NCI-H2227 (cell line): Measurements from ENCODE around the gene PPP1R18.
A peak's percentile ranks its signal among the peaks of the same experiment; 100 is the strongest.
"Not testable (repeated sequence)": the region's sequence is repeated elsewhere in the genome, so short reads cannot be mapped to it uniquely, and the experiment has no call there.

Experiments used
- DNase-seq: peaks from one replicate; lab custom pipeline; 2025; ENCODE audit not compliant: unreplicated experiment; lab: John Stamatoyannopoulos, UW

The PPP1R18 gene

DNA sequence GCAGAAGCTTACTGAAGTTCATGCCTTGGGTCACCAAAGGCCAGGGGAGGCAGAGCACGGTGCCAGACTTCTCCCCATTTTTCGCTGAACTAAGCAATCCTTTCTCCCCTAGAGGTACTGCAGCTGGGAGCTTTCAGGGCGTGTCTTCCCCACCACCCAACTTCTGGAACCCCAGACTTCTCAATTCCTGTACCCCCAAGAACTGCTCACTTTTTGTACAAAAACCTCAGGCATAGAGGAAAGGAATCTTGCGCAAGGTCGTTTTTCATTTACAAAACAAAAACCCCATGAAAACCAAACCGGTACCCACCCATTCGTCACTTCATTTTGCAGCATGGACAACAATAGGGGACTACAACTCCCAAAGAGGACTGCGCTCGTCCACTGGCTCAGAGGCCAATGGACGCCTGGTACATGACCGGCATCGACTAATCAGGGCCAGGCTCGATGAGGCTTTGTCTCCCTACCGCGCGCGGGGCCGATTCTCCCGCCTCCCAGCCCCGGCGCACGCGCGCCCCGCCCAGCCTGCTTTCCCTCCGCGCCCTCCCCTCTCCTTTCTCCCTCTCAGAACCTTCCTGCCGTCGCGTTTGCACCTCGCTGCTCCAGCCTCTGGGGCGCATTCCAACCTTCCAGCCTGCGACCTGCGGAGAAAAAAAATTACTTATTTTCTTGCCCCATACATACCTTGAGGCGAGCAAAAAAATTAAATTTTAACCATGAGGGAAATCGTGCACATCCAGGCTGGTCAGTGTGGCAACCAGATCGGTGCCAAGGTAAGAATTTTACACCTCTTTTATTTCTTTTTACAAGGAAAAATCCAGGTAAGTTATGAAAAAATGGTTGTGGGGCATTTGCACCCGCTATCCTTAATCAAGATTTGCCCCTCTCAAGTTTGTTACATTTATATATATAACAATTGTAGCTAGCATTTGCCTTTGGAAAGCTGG is 33.6 kb upstream of the PPP1R18 start, which contains the start of gene TUBB:
Gene TUBB (plus strand): TSS at position 562 of the 947 bp plus-strand sequence. CDS start 155 bp downstream, at position 717.
- DNase-seq, result peak; percentile 98

DNA sequence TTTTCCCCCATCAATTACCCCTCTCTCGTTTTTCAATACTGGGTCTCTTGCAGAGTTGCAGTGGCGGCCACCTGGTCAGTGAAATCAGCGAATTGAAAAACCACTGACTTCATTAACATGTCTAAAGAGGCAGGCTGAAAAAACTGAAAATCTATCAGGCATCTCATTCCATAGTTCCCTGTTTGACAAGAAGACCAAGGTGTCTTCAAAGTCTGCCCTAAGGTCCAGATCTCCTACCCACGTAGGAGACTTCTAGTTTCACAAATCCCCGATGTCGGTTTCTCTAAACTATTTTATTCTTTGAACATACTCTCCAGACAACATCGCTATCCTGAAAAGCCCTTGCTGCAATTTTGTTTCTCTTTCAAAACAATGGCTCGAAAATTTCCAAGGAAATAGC is 32.9 kb upstream of the PPP1R18 start:
- DNase-seq, result peak; percentile 46

DNA sequence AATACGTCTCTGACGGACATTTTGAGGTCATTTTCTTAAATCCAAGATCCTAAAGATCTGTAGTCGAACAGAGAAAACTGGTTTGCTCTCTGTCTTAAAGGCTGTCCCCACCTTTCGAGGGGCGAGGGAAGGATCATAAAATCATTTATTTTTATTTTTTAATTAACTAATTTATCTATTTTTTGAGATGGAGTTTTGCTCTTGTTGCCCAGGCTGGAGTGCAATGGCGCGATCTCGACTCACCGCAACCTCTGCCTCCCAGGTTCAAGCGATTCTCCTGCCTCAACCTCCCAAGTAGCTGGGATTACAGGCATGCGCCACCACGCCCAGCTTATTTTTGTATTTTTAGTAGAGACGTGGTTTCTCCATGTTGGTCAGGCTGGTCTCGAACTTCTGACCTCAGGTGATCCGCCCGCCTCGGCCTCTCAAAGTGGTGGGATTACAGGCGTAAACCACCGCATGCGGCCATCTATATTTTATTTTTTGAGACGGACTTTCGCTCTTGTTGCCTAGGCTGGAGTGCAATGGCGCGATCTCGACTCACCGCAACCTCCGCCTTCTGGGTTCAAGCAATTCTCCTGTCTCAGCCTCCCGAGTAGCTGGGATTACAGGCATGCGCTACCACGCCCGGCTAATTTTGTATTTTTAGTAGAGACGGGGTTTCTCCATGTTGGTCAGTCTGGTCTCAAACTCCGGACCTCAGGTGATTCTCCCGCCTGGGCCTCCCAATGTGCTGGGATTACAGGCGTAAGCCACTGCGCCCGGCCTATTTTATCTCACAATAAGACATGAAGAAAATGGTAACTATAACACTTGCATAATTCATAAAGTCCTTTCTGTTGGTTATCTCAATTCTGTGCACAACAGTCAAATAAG is 31.6 kb upstream of the PPP1R18 start:
- DNase-seq, result not testable (repeated sequence)

DNA sequence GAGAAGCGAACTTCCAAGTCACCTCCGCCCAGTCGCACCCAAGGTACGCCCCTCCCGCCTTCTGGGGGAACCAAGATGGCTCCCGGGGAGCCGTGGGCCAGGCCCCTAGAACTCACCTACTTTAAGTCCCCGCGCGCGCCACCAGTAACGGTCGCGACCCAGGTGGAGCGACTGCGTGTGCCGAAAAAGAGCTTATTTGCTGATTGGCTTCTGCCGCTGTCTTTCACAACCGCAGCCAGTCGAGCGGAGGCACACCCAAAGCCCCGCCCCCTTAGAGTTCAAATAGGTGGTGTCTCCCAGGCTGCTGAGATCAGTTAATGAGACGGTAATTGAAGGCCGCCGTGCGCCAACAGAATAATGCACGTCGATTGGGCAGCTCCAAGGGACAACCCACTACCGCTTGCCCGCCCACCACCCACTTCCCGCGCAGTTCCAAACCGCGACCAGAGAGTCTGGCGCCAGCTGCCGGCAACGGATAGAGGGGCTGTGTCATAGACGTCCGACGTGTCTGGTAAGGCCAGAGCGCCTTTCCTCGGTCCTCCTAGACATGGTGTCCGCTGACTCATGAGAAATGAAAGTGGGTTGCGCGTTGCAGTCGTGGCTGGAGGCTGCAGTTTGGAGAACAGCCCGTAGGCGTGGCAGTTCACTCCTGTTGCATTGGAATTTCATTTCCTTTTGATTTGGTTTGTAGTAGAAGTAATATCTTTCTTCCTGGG is 30.8 kb upstream of the PPP1R18 start, which contains the start of gene MDC1:
Gene MDC1 (minus strand): TSS at position 153 of the 716 bp plus-strand sequence. CDS start 2,106 bp downstream, outside the sequence.
- DNase-seq, result peak; percentile 99

DNA sequence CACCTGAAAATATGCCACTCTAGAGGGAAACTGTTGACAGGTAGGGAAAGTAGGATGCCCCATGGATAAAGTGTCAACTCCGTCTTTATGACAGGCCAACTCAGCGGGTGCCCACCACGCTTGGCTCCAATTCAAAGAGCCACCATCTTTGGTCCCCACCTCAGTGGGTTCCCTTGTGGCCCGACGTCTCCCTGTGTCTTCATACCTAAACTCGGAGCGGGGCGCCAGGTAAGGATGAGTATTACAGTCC is 30.4 kb upstream of the PPP1R18 start:
- DNase-seq, result no peak

DNA sequence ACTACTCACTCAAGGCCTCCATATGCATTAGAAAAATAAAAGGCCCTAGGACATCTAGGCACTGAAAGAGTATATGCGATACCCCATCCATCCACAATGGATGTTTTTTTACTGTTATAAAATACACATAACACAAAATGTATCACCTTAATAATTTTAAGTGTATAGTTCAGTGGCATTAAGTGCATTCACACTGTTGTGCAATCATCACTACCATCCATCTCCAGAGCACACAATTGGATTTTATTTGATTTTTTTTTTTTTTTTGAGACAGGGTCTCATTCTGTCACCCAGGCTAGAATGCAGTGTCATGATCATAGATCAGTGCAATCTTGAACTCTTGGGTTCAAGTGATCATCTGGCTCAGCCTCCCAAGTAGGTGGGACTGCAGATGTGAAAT is 27.8 kb upstream of the PPP1R18 start:
- no peak for DNase-seq

DNA sequence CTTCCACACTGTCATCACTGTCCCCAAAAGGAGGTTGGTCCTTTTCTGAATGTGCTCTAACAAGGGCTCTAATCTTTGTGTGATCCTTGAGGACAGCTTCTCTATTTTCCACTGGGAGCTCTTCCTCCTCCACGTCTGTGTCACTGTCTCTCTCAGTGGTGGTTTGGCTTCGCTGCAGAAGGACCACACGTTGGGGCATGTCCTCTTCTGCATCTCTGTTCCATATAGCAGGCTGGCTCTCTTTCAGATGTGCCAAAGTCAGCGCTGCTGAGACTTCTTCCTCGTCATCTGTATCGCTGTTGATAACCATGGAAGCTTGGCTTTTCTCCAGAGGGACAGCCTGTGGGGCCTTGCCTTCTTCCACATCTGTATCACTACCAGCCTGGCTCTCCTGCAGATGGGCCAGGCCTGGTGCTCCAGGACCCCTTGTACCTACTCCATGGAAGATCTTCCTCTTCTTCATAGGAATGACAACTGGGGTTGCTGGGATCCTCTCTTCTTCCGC is 26.0 kb upstream of the PPP1R18 start:
- DNase-seq, result no peak

DNA sequence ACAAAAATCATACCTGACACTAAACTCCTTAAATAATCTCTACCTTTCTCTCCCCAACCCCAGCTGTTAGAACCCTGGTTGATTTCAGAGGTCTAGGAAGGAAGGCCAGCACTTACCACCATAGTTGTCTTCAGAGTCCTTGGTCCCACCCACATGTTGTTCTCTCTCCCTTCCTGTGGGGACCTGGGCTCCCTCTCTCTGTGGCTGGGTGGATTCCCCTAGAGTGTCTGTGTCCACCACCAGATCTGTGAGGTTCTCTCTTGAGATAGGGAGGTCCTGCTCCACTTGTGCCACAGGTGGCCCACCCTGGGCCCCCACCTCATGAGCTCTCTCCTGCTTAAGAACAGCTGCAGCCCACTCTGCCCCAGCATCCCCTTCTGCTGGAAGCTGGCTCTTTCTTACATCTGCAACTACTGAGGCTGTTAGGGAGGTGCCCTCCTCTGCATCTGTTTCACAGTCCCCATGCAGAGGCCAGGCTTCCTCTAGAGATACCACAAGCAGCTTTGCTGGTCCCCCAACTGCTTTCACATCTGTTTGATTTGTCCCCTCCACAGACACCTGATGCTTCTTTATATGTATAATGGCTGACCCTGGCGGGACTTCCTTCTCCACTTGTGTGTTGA is 25.4 kb upstream of the PPP1R18 start:
- DNase-seq, result no peak

DNA sequence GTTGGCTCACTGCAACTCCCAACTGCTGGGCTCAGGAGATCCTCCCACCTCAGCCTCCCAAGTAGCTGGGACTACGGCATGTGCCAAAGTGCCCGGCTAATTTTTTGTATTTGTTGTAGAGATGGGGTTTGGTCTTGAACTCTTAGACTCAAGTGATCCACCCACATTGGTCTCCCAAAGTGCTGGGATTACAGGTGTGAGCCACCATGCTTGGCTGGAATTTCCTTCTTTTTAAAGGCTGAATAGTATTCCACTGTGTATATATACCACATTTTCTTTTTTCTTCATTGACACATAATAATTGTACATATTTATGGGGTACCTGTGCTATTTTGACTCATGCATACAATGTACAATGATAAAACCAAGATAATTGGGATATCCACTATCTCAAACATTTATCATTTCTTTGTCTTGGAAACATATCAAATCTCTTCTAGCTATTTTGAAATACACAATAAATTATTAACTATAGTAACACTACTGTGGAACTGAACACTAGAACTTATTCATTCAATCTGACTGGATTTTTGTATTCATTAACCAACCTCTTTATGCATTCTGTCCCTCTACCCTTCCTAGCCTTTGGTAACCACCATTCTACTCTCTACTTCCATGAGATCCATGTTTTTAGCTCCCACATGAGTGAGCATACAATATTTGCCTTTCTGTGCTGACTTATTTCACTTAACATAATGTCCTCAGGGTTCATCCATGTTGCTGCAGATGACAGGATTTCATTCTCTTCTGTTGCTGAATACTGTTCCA is 22.8 kb upstream of the PPP1R18 start:
- DNase-seq, result no peak

DNA sequence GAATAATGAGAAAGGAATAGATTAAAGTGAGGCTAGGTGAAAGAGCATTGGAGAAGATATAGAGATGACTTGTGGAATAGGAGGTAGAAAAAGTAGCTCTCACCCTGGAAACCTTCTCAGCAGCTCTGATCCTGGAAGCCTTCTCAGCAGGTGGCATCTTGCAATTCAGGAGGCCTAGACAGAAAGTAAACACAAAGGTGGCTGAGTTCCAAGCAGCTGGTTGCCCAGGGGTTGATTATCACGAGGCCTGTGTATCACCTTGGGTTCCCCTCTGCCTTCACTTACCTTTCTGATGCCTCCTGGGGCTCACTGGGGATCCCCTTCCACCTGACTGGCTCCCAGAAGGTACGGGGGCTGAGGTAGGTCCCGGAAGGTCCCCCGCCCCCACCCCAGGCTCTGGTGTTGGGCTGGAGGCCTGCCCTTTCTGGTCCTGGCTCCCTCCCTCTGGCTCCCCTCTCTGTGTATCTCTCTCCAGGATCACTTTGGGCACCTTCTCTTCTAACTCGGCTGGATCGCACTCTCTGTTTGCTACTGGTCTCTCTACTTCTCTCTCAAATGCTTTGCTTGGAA is 20.9 kb upstream of the PPP1R18 start:
- peak; percentile 16 for DNase-seq

DNA sequence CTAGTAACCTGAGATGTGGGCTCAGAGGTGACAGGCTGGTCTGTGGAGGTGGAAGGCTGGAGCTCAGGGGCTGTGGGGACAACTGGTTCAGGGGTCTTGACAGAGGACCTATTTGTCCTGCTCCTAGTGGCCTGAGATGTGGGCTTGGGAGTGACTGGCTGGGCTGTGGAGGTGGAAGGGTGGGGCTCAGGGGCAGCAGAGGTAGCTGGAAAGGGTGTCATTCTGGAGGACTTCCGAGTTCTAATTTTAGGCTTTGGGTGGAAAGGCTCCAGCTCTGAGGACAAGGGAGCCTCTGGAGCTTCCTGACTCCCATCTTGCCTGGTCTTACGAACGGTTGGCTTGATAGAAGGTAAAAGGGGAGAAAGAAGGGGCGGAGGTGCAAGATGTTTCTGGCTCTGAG is 19.2 kb upstream of the PPP1R18 start:
- no peak for DNase-seq

DNA sequence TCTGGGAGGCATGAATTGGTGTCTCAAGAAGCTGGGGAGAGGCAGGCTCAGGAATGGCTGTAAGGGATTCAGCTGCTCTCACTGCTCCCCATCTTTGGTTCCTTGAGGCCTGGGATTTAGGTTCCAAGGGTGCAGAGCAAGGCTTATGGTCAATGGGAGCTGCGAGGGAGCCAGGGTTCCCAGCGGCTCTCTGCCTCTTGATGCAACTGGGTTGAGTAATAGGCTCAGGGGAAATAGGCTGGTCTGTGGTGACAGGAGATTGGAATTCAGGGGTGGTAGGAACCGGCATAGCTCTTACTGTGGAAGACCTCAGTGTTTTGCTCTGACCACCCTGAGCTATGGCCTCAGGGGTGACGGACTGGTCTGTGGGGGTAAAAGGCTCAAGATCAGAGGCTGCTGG is 17.4 kb upstream of the PPP1R18 start:
- DNase-seq, result no peak

DNA sequence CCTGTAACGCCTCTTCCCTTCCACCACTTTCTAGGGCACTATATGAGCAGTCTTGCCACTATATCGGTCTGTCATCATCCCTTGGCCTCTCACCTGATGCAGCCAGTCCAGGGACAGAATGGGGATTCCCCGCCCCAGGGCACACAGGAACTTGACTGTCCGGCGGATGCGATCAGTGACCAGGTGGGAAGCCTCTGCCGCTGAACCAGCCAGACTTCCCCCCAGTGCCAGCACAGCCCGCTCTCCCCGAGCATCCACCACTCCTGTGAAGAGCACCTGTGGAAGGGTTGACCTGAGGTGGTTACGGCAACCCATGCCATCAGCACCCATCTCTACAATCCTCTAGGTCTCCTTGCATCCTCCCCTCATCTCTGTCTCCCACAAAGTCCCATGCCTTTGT is 16.6 kb upstream of the PPP1R18 start:
- no peak for DNase-seq

DNA sequence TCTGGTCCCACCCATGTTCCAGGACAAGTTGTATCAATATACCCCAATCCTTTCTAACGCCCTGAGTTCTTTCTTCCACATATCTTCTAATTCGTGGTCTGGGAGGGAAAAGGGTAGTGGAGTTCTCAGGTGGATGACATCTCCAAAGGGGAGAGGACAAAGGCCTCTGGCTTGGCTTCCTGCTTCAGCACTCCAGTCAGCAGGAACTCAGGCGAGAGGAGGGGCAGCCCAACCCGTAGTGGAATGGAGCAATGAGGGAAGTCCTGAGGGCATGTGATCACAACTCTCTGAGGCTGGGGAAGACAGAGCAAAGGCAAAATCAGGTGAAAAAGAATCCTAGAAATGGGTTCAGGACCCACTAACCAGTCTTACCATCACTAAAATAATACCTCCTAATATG is 13.9 kb upstream of the PPP1R18 start:
- DNase-seq, result no peak

DNA sequence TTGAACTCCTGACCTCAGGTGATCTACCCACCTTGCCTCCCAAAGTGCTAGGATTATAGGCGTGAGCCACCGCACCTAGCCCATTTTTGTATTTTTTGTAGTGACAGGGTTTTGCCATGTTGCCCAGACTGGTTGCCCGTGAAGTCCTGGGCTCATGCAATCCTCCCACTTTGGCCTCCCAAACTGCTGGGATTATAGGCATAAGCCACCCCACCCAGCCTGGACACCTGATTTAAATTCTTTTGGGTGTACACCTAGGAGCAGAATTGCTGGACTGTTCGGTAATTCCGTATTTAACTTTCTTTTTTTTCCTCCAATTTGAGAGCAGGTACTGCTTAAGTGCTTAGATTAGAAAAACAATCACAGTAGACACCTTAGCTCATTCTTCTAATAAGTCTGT is 10.0 kb upstream of the PPP1R18 start:
- DNase-seq, result no peak

DNA sequence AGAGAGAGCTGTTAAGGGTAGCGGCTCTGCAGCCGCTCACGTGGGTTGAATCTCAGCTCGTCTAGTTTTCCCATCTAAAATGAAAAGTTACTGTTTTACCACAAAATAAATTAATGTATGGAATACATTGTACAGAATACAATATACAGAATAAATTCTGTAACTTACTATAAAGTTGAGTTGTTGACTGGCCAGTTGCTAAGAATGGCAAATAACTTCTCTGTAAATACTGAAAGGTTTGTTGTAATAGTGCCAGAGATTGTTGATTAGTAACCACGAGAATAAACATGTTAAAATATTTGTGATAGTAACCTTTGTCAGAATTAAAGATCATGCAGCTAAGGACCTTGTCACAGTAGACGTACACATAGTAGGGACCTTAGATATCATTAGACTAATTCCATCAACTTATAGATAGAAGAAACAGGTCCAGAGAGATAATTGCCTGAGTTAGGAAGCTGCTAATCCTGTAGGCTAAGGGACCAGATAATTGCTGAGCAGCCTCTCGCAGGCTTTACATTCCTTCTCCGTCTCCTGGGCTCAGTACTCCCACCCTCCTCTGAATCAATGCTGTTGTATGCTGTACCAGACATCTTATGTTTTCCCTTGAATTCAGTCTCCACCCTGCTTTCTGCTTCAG is 4.9 kb upstream of the PPP1R18 start:
- DNase-seq, result peak; percentile 47

DNA sequence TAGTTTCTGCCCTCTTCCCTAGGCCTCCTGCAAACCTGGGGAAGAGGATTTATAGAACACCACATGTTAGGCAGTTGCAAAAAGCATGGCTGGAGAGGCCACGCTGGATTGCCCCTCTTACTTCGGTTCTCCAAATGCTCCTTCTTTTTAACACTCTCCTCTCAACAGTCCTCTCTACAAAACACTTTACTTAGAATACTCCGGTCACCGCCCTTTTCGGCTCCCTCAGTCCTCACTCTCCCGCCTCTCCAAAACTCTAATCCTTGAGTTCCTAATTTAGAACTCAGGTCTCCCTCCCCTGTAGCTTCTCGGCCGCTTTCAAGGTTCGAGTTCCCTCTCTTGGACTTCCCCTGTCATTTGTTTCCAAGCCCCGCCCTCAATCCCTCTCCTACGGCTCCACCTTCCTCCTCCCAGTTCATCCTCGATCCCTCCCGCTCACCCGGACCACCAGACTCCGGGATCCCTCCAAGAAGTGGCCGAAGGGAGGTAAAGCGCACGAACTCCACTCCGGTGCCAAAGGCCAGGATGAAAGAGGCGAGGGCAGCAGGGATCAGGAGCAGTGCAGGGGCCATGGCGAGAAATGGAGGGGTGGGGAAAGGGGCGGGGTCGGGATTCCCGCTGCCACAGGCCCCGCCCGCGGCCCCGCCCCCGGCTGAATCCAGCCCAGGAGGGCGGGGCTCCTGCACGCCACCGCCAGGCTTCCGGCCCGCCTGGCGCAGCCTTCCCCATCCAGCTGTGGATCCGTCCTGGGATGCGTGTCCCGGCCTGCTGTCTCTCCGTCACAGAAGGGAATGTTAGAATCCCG is 4.2 kb upstream of the PPP1R18 start, which contains the start of gene NRM:
Gene NRM (minus strand): TSS at position 582 of the 805 bp plus-strand sequence. CDS start 10 bp downstream, at position 572.
- DNase-seq, result peak; percentile 94

DNA sequence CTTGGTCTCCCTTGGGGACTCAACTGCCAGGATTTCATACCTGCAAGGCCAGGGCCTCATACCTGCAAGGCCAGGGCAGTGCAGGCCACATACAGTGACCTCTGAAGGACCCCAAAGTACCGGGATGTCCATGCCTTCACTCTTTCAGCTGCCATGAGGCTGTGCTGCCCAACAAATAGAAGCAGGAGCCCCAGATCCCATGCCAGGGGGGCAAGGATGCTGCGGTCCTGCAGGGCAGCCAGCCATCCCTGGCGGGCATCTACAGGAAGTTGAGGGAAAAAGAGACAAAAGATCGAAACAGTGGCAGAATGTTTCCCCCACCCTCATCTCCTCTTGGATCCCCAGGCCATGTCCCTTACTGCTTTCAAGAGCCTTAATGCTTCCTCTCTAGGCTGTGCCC is 3.5 kb upstream of the PPP1R18 start:
- DNase-seq, result no peak
